OCI-LY7 (cell line): Measurements from ENCODE around the gene TTC33. TPM values are rescaled to one million over a fixed set of nuclear protein-coding genes. Genes with fewer than 3 reads are reported as not detected.

Experiments
- BruUV-seq: library from RNA; stranded (reverse); fragments of 400-500 nt; replicated peaks from 2 replicates; lab custom pipeline; 2021; lab: Mats Ljungman, UMichigan
- CTCF ChIA-PET: fragments of 300-600 bp; sonication (Branson Sonifier 250); formaldehyde crosslinking; loops from one replicate; lab custom pipeline; 2022; ENCODE audit warnings: antibody characterized with exemption; ENCODE audit not compliant: unreplicated experiment; lab: Charles Lee
- POLR2A ChIA-PET: fragments of 300-600 bp; sonication (Branson Sonifier 250); formaldehyde crosslinking; loops from one replicate; lab custom pipeline; 2022; ENCODE audit warnings: antibody characterized with exemption; lab: Charles Lee
- DNase-seq: peaks from one replicate; pipeline ENCODE4 v3.0.0-alpha.2; 2015; ENCODE audit warnings: low spot score
- H2AFZ ChIP-seq: fragments of 200-600 bp; sonication (generic), shearing (Covaris generic); 2 replicates; pipeline ENCODE4 v1.6.1; 2014; ENCODE audit warnings: mild to moderate bottlenecking, antibody characterized with exemption, low read length, moderate library complexity
- H3K27ac ChIP-seq: fragments of 200-600 bp; sonication (generic); 2 replicates; pipeline ENCODE4 v1.5.1; 2014; ENCODE audit warnings: mixed run types, low read depth, mild to moderate bottlenecking, moderate library complexity, low read length, inconsistent platforms; ENCODE audit not compliant: poor library complexity, severe bottlenecking
- H3K36me3 ChIP-seq: fragments of 200-600 bp; sonication (generic); 2 replicates; pipeline ENCODE4 v1.6.1; 2014; ENCODE audit warnings: mild to moderate bottlenecking, antibody characterized with exemption, low read length, moderate library complexity, mixed read lengths; ENCODE audit not compliant: insufficient read depth
- H3K4me1 ChIP-seq: fragments of 200-600 bp; sonication (generic); 2 replicates; pipeline ENCODE4 v1.5.1; 2014; ENCODE audit warnings: mild to moderate bottlenecking, low read length; ENCODE audit not compliant: insufficient read depth, poor library complexity, severe bottlenecking
- H3K4me2 ChIP-seq: fragments of 200-600 bp; sonication (generic); 2 replicates; pipeline ENCODE4 v1.6.1; 2014; ENCODE audit warnings: mild to moderate bottlenecking, low read length
- H3K4me3 ChIP-seq: fragments of 200-600 bp; sonication (generic); 2 replicates; pipeline ENCODE4 v1.5.1; 2014; ENCODE audit warnings: mild to moderate bottlenecking, low read depth, low read length; ENCODE audit not compliant: poor library complexity, severe bottlenecking
- H3K79me2 ChIP-seq: fragments of 200-600 bp; sonication (generic); 2 replicates; pipeline ENCODE4 v1.6.1; 2016; ENCODE audit warnings: low read depth, mild to moderate bottlenecking, low read length, moderate library complexity, mixed read lengths; ENCODE audit not compliant: insufficient read depth
- H3K9me2 ChIP-seq: fragments of 200-600 bp; sonication (generic); 2 replicates; pipeline ENCODE4 v1.6.1; 2016; ENCODE audit warnings: mild to moderate bottlenecking, low read length, mixed read lengths; ENCODE audit not compliant: insufficient read depth
- H3K9me3 ChIP-seq: fragments of 200-600 bp; sonication (generic); 2 replicates; pipeline ENCODE4 v1.6.1; 2014; ENCODE audit warnings: mild to moderate bottlenecking, mixed run types, low read length, mixed read lengths
- H4K20me1 ChIP-seq: fragments of 200-600 bp; sonication (generic); 2 replicates; pipeline ENCODE4 v1.6.1; 2014; ENCODE audit warnings: mild to moderate bottlenecking, antibody characterized with exemption, low read length, moderate library complexity, mixed read lengths; ENCODE audit not compliant: insufficient read depth
- EZH2phosphoT487 ChIP-seq: fragments of 200-600 bp; sonication (generic); IDR thresholded peaks from 2 replicates; pipeline ENCODE4 v1.6.1; 2018; ENCODE audit warnings: low read depth, borderline replicate concordance, mild to moderate bottlenecking, mixed run types, antibody characterized with exemption, low read length, moderate library complexity, mixed read lengths
- intact Hi-C: fragments of 100-400 bp; cut with micrococcal nuclease; formaldehyde crosslinking; loops from one replicate; pipeline ENCODE4 v1.10.0; 2022; ENCODE audit not compliant: unreplicated experiment
- total RNA-seq, 2 experiments: library from RNA; depleted of rRNA in 1 of 2; stranded (reverse); fragments of >200 nt in 1 of 2; shearing (Covaris generic) in 1 of 2; gene quantifications; 2 replicates each; pipeline ENCODE4 v1.2.3, GENCODE V29; 2014 to 2022
- TF ChIP-seq, protein P1 (sequence below): fragments of 200-600 bp; sonication (generic); conservative IDR thresholded peaks from 2 replicates; pipeline ENCODE4 v1.5.1; 2014; ENCODE audit warnings: mild to moderate bottlenecking, antibody characterized with exemption, low read length, moderate library complexity, mixed read lengths

Gene TTC33
- total RNA-seq, 2 experiments from 2014 or later: 15.9 to 20.5 TPM

DNA sequence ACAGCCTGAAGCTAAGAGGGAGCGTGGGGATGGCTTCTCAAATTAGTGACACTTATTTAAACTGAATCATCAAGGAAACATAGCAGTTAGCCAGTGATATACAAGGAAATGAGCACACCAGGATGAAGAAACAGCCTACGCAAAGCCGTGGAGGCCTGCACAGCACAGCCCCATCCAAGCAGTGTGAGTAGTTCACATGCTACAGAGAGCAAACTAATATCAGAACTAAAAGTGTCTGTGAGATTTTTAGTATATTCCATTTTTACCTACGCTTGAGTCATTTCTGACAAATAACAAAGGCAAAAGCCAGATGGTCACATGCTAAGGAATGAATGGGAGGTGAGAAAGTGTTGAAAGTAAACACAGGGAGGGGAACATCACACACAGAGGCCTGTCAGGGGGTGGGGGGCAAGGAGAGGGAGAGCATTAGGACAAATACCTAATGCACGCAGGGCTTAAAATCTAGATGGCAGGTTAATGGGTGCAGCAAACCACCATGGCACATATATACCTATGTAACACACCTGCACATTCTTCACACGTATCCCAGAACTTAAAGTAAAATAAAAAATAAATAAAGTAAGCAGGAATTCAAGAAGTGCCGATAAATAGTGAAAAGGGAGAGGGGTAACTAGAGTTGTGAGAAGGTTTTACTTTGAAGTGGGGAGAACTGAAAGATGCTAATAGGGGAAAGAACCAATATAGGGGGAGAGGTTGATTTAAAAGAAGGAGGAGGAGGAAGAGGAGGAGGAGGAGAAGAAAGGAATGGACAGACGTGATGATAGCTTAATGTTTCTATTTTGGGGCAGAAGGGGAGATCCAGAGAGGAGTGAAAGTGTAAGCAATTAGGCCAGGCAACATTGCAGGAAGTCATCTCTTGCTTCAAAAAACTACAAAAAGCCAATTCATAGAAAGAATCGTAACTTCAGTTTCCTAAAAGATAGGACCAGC is 177.0 kb downstream of the TTC33 start:
- Histone ChIP-seq H3K79me2 (no peaks in the 10 kb centered on the region), H4K20me1 (no peaks in the 10 kb centered on the region), H3K27ac (no peak overlapping the region), H3K36me3 (no peaks in the 10 kb centered on the region), H2AFZ (no peak overlapping the region), H3K4me3 (no peak overlapping the region), H3K4me1 (no peaks in the 10 kb centered on the region), H3K9me3 (no peaks in the 10 kb centered on the region), H3K9me2 (no peaks in the 10 kb centered on the region), H3K4me2 (no peak overlapping the region)
- ChIA-PET CTCF (no interaction called here), POLR2A (no interaction called here)
- no TSS peak for BruUV-seq
- DNase-seq: no peak
- TF ChIP-seq, protein P1, sequence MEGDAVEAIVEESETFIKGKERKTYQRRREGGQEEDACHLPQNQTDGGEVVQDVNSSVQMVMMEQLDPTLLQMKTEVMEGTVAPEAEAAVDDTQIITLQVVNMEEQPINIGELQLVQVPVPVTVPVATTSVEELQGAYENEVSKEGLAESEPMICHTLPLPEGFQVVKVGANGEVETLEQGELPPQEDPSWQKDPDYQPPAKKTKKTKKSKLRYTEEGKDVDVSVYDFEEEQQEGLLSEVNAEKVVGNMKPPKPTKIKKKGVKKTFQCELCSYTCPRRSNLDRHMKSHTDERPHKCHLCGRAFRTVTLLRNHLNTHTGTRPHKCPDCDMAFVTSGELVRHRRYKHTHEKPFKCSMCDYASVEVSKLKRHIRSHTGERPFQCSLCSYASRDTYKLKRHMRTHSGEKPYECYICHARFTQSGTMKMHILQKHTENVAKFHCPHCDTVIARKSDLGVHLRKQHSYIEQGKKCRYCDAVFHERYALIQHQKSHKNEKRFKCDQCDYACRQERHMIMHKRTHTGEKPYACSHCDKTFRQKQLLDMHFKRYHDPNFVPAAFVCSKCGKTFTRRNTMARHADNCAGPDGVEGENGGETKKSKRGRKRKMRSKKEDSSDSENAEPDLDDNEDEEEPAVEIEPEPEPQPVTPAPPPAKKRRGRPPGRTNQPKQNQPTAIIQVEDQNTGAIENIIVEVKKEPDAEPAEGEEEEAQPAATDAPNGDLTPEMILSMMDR: no peak
- no peak for TF ChIP-seq EZH2phosphoT487
- intact Hi-C loops: no loop called here

DNA sequence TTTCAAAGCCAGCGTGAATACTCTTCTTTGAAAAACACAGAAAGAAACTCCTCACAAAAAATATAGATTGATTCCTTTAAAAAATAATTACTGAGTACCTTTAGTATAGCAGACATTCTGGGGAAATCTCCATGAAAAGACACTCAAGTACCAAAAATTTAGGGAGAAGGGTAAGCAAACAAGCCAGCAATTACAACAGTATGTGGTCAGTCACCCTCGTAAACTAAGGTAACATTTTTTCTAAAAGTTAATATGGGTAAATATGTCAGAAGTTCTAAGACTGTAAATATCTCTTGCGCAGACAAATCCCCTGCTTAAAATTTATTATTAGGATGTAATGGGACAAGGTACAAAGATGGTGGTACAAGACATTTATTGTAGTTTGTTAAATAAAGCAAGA is 178.0 kb downstream of the TTC33 start:
- Histone ChIP-seq H3K4me1 (no peaks in the 10 kb centered on the region), H2AFZ (no peak overlapping the region), H3K4me2 (no peak overlapping the region), H3K4me3 (no peak overlapping the region), H3K79me2 (no peaks in the 10 kb centered on the region), H3K9me3 (no peaks in the 10 kb centered on the region), H3K9me2 (no peaks in the 10 kb centered on the region), H3K36me3 (no peaks in the 10 kb centered on the region), H3K27ac (no peak overlapping the region), H4K20me1 (no peaks in the 10 kb centered on the region)
- CTCF ChIA-PET: no interaction called here
- DNase-seq: no peak
- no TSS peak for BruUV-seq
- intact Hi-C loops: no loop called here
- POLR2A ChIA-PET: no interaction called here
- TF ChIP-seq, protein P1: no peak
- no peak for TF ChIP-seq EZH2phosphoT487

DNA sequence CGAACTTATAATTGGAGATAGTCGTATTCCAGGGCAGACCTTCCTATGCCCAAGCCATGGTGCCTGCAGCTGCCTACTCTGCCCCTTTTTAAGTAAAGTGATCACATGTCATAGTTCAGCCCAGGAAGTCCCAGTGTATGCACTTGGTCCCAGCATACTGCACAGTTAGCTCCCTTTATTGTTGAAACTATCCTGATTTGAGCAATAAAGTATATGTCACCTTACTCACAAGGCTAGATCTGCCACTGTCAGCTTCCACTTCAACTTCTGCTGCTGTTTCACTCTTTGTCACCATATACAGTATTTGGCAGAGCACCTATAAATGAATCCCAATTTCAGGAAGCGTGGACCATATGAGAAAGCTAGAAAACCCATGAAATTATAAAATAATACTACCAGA is 179.8 kb downstream of the TTC33 start:
- H3K4me1 ChIP-seq: peaks cover 5% of the 10 kb centered on the region
- no peak overlapping the region for H3K4me3 ChIP-seq
- H3K36me3 ChIP-seq: no peaks in the 10 kb centered on the region
- H2AFZ ChIP-seq: no peak overlapping the region
- intact Hi-C loops: no loop called here
- no peak overlapping the region for H3K27ac ChIP-seq
- DNase-seq: no peak
- no peaks in the 10 kb centered on the region for H3K9me3 ChIP-seq
- no peaks in the 10 kb centered on the region for H4K20me1 ChIP-seq
- H3K79me2 ChIP-seq: no peaks in the 10 kb centered on the region
- no peak overlapping the region for H3K4me2 ChIP-seq
- H3K9me2 ChIP-seq: no peaks in the 10 kb centered on the region
- BruUV-seq: no TSS peak
- CTCF ChIA-PET: no interaction called here
- TF ChIP-seq, protein P1: no peak
- TF ChIP-seq EZH2phosphoT487: no peak
- POLR2A ChIA-PET: interaction anchor here (0.6 kb wide), 1 partner anchor 1480 kb away, joined by 3 read pairs; no protein-coding TSS in a partner anchor
